ENCODE results near the gene SNED1. TPM values are rescaled to one million over a fixed set of nuclear protein-coding genes. Genes with fewer than 3 reads are reported as not detected.

Gene SNED1
- total RNA-seq, 1 donor from 2014 or later: 2.8 TPM

DNA sequence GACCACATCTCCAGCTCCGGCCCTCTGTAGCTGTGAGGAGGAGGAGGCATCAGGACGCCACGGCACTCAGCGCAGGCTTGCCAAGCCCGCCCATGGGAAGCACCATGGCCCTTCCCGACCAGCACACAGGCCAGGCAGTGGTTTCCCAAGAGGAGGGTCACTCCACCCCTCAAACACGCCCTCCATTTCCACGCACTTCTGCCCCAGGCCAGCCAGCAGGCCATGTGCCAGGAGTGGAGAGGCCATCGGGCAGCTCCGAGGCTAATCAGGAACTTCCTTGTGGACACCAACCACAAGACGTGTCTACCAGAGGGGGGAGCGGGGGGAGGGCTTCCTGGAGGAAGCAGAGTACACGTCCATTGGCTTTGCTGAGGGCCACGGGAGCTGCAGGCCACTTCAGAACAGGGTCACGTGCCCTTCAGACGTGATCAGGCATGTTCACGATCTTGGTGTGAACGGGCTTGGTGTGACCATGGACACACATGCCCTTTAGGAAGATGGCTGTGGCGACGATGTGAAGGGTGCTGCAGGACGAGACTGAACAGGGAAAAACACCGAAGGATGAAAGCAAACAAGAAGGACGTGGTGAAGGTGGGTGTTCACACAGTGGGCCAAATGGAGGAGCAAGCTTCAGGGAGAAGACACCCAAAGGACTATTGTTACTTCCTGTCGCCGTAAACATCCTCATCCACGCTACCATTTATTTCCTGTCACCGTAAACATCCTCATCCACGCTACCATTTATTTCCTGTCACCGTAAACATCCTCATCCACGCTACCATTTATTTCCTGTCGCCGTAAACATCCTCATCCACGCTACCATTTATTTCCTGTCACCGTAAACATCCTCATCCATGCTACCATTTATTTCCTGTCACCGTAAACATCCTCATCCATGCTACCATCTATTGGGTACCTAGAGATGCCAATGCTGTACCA is 110.1 kb downstream of the SNED1 start:
- TF ChIP-seq, protein P1, sequence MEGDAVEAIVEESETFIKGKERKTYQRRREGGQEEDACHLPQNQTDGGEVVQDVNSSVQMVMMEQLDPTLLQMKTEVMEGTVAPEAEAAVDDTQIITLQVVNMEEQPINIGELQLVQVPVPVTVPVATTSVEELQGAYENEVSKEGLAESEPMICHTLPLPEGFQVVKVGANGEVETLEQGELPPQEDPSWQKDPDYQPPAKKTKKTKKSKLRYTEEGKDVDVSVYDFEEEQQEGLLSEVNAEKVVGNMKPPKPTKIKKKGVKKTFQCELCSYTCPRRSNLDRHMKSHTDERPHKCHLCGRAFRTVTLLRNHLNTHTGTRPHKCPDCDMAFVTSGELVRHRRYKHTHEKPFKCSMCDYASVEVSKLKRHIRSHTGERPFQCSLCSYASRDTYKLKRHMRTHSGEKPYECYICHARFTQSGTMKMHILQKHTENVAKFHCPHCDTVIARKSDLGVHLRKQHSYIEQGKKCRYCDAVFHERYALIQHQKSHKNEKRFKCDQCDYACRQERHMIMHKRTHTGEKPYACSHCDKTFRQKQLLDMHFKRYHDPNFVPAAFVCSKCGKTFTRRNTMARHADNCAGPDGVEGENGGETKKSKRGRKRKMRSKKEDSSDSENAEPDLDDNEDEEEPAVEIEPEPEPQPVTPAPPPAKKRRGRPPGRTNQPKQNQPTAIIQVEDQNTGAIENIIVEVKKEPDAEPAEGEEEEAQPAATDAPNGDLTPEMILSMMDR (IDR thresholded peaks at IDR 0.05; ENCODE audit: partially characterized antibody, unreplicated experiment): no peak
- peaks cover 2% of the 10 kb centered on the region for H3K9me3 Mint-ChIP-seq (ENCODE audit: unreplicated experiment)
- no peaks in the 10 kb centered on the region for H3K36me3 Mint-ChIP-seq (ENCODE audit: unreplicated experiment)
- no peak overlapping the region for H3K4me3 Mint-ChIP-seq (ENCODE audit: unreplicated experiment)
- peaks cover 18% of the 10 kb centered on the region for H3K4me1 Mint-ChIP-seq (ENCODE audit: low read depth, unreplicated experiment)
- no peak overlapping the region for H3K27ac Mint-ChIP-seq (ENCODE audit: unreplicated experiment)
- peaks cover 5% of the 10 kb centered on the region for H3K27me3 Mint-ChIP-seq (ENCODE audit: unreplicated experiment)
- DNase-seq: no peak

DNA sequence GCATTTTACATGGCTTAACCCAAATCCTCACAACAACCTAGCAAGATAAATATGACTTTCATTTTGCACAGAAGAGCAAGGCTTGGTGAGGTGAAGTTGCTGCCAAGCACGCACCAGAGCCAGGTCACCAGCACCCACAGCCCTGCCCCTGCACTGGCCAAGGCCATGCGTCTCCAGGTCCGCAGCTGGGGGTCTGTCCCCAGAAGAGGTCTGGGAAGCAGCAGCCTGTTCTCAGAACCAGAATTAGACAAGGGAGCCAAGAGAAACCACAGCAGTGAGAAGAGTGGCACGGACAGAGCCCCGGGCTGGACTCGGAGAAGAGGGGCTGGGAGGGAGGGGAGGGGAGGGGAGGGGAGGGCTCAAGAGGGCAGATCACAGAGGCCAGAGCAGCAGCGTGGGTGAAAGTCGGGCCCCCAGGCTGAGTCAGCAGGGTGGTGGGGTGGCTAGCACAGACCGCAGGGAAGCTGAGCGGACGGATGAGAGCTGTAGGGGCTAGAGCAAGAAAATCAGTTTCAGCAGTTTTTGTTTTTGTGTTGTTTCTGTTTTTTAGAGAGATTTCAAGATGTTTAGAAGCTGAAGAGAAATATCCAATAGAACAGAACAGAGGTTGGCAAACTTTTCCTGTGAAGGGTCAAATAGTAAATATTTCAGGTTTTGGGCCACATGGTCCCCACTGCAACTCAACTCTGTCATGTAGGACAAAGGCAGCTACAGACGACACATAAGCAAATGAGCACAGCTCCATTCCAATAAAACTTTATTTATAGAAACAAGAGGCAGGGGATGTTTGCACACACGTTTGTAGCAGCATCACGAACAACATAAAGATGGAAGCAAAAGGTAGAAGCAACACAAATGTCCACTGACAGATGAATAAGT is 111.0 kb downstream of the SNED1 start:
- Mint-ChIP-seq H3K9me3 (ENCODE audit: unreplicated experiment) (peaks cover 2% of the 10 kb centered on the region), H3K4me3 (ENCODE audit: unreplicated experiment) (no peak overlapping the region), H3K36me3 (ENCODE audit: unreplicated experiment) (no peaks in the 10 kb centered on the region), H3K27ac (ENCODE audit: unreplicated experiment) (no peak overlapping the region), H3K27me3 (ENCODE audit: unreplicated experiment) (peaks cover 5% of the 10 kb centered on the region), H3K4me1 (ENCODE audit: low read depth, unreplicated experiment) (peaks cover 18% of the 10 kb centered on the region)
- TF ChIP-seq, protein P1 (IDR thresholded peaks at IDR 0.05; ENCODE audit: partially characterized antibody, unreplicated experiment): no peak
- no peak for DNase-seq

DNA sequence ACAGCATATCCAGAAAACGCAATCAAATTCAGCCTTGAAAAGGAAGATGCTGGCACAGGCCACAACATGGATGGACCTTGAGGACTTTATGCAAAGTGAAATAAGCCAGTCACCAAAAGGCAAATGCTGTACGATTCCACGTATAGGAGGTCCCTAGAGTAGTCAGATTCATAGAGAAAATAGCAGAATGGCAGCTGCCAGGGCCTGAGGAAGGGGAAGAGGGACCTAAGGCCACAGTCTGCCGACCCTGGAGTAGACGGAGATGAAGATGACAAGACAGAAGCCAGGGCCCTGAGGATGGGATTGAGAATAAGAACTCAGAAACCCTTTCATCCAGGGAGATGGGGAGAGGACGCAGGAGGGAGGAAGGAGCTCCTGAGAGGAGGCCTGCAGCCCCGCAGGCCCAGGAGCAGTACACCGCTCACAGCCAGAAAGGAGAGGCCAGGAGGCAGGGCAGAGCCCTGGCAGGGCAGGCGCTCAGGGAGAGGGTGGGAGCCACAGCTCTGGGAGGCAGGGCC is 111.7 kb downstream of the SNED1 start:
- no peak for DNase-seq

DNA sequence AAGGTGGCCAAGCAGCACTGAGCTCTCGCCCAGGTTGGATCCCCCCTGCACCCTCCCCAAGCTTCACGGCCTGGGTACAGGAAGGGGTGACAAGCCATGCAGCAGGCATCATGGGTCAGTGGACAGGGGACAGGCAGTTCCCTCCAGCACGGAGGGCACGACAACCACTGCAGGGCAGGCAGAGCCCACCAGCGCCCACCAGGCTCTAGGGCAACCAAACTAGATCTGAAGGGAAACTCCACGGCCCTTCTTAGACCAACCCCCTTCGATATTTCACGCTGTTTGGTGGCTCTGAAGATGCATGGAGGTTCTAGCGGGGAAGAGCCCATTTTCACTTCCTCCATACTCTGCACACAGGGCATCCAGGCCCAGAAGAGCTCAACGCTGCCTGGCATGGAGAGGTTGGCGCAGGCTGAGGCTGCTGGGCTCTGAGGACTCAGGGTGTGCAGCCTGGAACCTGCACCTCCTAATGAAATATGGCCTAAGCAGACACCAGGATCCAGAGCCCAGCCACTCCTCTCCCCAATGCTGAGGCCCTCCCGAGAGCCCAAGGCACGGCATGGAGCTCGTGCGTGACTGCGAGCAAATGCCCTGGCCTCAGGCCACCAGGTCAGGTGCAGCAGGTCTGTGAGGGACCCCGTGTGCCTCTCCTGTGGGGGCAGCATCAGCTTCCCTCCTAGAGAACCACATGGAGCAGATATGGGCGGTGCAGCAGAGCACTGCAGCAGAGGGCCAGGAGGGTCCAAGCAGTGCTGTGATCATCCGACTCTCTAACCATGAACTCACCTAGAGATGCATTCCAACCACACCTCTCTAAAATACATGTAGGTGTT is 112.4 kb downstream of the SNED1 start:
- TF ChIP-seq, protein P1 (IDR thresholded peaks at IDR 0.05; ENCODE audit: partially characterized antibody, unreplicated experiment): no peak
- Mint-ChIP-seq H3K36me3 (ENCODE audit: unreplicated experiment) (no peaks in the 10 kb centered on the region), H3K4me3 (ENCODE audit: unreplicated experiment) (no peak overlapping the region), H3K4me1 (ENCODE audit: low read depth, unreplicated experiment) (peaks cover 16% of the 10 kb centered on the region), H3K27ac (ENCODE audit: unreplicated experiment) (no peak overlapping the region), H3K9me3 (ENCODE audit: unreplicated experiment) (peaks cover 2% of the 10 kb centered on the region), H3K27me3 (ENCODE audit: unreplicated experiment) (peaks cover 5% of the 10 kb centered on the region)
- no peak for DNase-seq

More for the DNA sequence above, 111.7 kb downstream of the SNED1 start:
- Mint-ChIP-seq H3K9me3 (ENCODE audit: unreplicated experiment) (peaks cover 2% of the 10 kb centered on the region), H3K4me1 (ENCODE audit: low read depth, unreplicated experiment) (peaks cover 18% of the 10 kb centered on the region), H3K4me3 (ENCODE audit: unreplicated experiment) (no peak overlapping the region), H3K27ac (ENCODE audit: unreplicated experiment) (peak overlapping the region; percentile 9), H3K36me3 (ENCODE audit: unreplicated experiment) (no peaks in the 10 kb centered on the region), H3K27me3 (ENCODE audit: unreplicated experiment) (peaks cover 5% of the 10 kb centered on the region)
- TF ChIP-seq, protein P1 (IDR thresholded peaks at IDR 0.05; ENCODE audit: partially characterized antibody, unreplicated experiment): no peak

Measured in glutamatergic neuron (in vitro differentiated cells).